CD4-positive, alpha-beta memory T cell (primary cell): ENCODE data around the gene GCNA. TPM values are rescaled to one million over a fixed set of nuclear protein-coding genes. Genes with fewer than 3 reads are reported as not detected.
"Not testable (repeated sequence)": the region's sequence is repeated elsewhere in the genome, so short reads cannot be mapped to it uniquely, and the experiment has no call there.

Source experiments
- CTCF ChIA-PET: fragments of 350-600 bp; sonication (Branson Sonifier 250); formaldehyde crosslinking; loops from one replicate; lab custom pipeline; 2021; ENCODE audit warnings: inconsistent platforms; ENCODE audit not compliant: partially characterized antibody; lab: Charles Lee
- POLR2A ChIA-PET: fragments of 350-600 bp; sonication (Branson Sonifier 250); formaldehyde crosslinking; loops from one replicate; lab custom pipeline; 2021; ENCODE audit not compliant: partially characterized antibody; lab: Charles Lee
- DNase-seq, 5 donors: peaks; one replicate each; pipeline versions ENCODE4 v3.0.0 to v3.0.0-alpha.2; 2020 to 2022; ENCODE audit warnings: mixed read lengths in 1 of 5
- H3K27ac ChIP-seq: one replicate; pipeline ENCODE4 v1.7.0; 2013; ENCODE audit warnings: low read depth, low read length
- H3K27me3 ChIP-seq: 2 replicates; pipeline ENCODE4 v1.7.0; 2013; ENCODE audit warnings: mild to moderate bottlenecking, low read length, moderate library complexity; ENCODE audit not compliant: insufficient read depth
- H3K36me3 ChIP-seq: 2 replicates; pipeline ENCODE4 v1.7.0; 2013; ENCODE audit warnings: mild to moderate bottlenecking, low read length, moderate library complexity; ENCODE audit not compliant: insufficient read depth
- H3K4me1 ChIP-seq: 2 replicates; pipeline ENCODE4 v1.7.0; 2013; ENCODE audit warnings: mild to moderate bottlenecking, low read length, moderate library complexity; ENCODE audit not compliant: insufficient read depth
- H3K4me3 ChIP-seq, 2 donors: one replicate each; pipeline ENCODE4 v1.7.0; 2013; ENCODE audit warnings: low read length in 2 of 2, mild to moderate bottlenecking in 1 of 2
- H3K9me3 ChIP-seq, 2 donors: one replicate each; pipeline ENCODE4 v1.7.0; 2013; ENCODE audit warnings: low read length in 2 of 2, control low read depth in 1 of 2; ENCODE audit not compliant: control insufficient read depth in 1 of 2
- H3K27ac Mint-ChIP-seq, 7 donors: one replicate each; pipeline ENCODE4 v1.8.0; 2020 to 2021; ENCODE audit warnings: mixed read lengths in 7 of 7, mild to moderate bottlenecking in 6 of 7, inconsistent platforms in 3 of 7, moderate library complexity in 3 of 7
- H3K27me3 Mint-ChIP-seq, 2 donors: one replicate each; pipeline ENCODE4 v1.8.0; 2020 to 2021; ENCODE audit warnings: mixed read lengths in 2 of 2
- H3K36me3 Mint-ChIP-seq, 2 donors: one replicate each; pipeline ENCODE4 v1.8.0; 2020 to 2021; ENCODE audit warnings: mixed read lengths in 2 of 2, inconsistent platforms in 1 of 2, mild to moderate bottlenecking in 1 of 2
- H3K4me1 Mint-ChIP-seq, 4 donors: one replicate each; pipeline ENCODE4 v1.8.0; 2020 to 2021; ENCODE audit warnings: mixed read lengths in 4 of 4, mild to moderate bottlenecking in 1 of 4
- H3K4me3 Mint-ChIP-seq, 8 donors: one replicate each; pipeline ENCODE4 v1.8.0; 2020 to 2021; ENCODE audit warnings: mixed read lengths in 8 of 8, mild to moderate bottlenecking in 7 of 8, moderate library complexity in 6 of 8, inconsistent platforms in 3 of 8
- H3K9me3 Mint-ChIP-seq, 8 donors: one replicate each; pipeline ENCODE4 v1.8.0; 2020 to 2021; ENCODE audit warnings: mixed read lengths in 8 of 8, mild to moderate bottlenecking in 5 of 8, inconsistent platforms in 3 of 8, moderate library complexity in 1 of 8
- intact Hi-C: fragments of 100-400 bp; cut with micrococcal nuclease; formaldehyde crosslinking; loops from one replicate; pipeline ENCODE4 v1.15.1; 2023
- polyA plus RNA-seq, 2 donors: library from polyadenylated mRNA; unstranded; fragments of 300-500 nt; fragmentation: Illumina TruSeq; gene quantifications; one replicate each; pipeline ENCODE4 v1.2.3, GENCODE V29; 2021
- total RNA-seq, 2 experiments: library from RNA; stranded (reverse); gene quantifications; one replicate each; pipeline ENCODE4 v1.2.3, GENCODE V29; 2021

The GCNA gene
- total and polyA plus RNA-seq, 4 experiments from 2014 or later, result 0.40 to 11.4 (median 10.2) TPM; not detected in 1

DNA sequence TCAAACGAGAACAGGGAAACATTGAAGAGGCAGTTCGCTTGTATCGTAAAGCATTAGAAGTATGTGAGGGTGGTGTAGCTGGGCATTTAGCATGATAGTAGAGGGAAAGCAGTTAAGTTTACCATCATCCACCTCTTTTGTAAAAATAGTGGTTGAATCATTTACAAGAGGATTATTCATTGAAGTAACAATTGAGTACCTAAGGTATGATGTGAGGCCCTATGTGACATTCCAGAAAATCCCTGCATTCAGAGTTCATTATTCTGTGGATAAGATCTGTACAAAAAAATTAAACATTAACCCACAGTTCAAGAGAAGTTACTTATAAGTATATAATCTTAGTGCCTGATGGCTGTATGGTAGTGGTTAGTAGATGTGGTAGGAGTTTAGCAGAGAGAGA is 22.2 kb upstream of the GCNA start:
- ChIA-PET CTCF (interaction anchor here (1.5 to 1.9 kb wide), 2 partner anchors 11 to 14 kb away, joined by 3 to 7 read pairs; no protein-coding TSS in a partner anchor), POLR2A (interaction anchor here (1.5 kb wide), 1 partner anchor 22 kb away, joined by 6 read pairs; no protein-coding TSS in a partner anchor)
- intact Hi-C loops, result loop anchor here (5.0 kb wide), 1 partner anchor 96 kb away; no protein-coding TSS in a partner anchor
- H3K4me3 ChIP-seq, result no peak overlapping the region
- no peak for DNase-seq
- peaks cover 3 to 10% (median 6%) of the 10 kb centered on the region in 4 donors for H3K4me1 Mint-ChIP-seq
- H3K27ac Mint-ChIP-seq, result peak overlapping the region in 1 of 7 donors; percentile 71
- H3K36me3 ChIP-seq, result peaks cover 50% of the 10 kb centered on the region
- H3K9me3 ChIP-seq, result no peaks in the 10 kb centered on the region
- H3K36me3 Mint-ChIP-seq, result peaks cover 8 to 64% of the 10 kb centered on the region in 2 donors
- H3K27me3 Mint-ChIP-seq, result no peaks in the 10 kb centered on the region
- H3K27me3 ChIP-seq, result no peaks in the 10 kb centered on the region
- H3K4me1 ChIP-seq, result no peaks in the 10 kb centered on the region
- no peak overlapping the region for H3K4me3 Mint-ChIP-seq
- H3K27ac ChIP-seq, result no peak overlapping the region
- no peaks in the 10 kb centered on the region for H3K9me3 Mint-ChIP-seq

GRCh38 chrX:71558920-71559319 is 19.3 kb upstream of the GCNA start:
- no peak overlapping the region for H3K4me3 ChIP-seq
- ChIA-PET POLR2A (no interaction called here), CTCF (no interaction called here)
- H3K27ac ChIP-seq, result no peak overlapping the region
- Mint-ChIP-seq H3K9me3 (no peaks in the 10 kb centered on the region), H3K4me3 (peak overlapping the region in 1 of 8 donors; percentile 17), H3K27me3 (no peaks in the 10 kb centered on the region), H3K4me1 (peaks cover 3 to 7% (median 4%) of the 10 kb centered on the region in 4 donors), H3K27ac (no peak overlapping the region), H3K36me3 (peaks cover 24 to 80% of the 10 kb centered on the region in 2 donors)
- intact Hi-C loops, result loop anchor here (5.0 kb wide), 1 partner anchor 93 kb away; no protein-coding TSS in a partner anchor
- H3K36me3 ChIP-seq, result peaks cover 68% of the 10 kb centered on the region
- no peaks in the 10 kb centered on the region for H3K9me3 ChIP-seq
- H3K27me3 ChIP-seq, result no peaks in the 10 kb centered on the region
- no peaks in the 10 kb centered on the region for H3K4me1 ChIP-seq
- DNase-seq, result no peak

DNA sequence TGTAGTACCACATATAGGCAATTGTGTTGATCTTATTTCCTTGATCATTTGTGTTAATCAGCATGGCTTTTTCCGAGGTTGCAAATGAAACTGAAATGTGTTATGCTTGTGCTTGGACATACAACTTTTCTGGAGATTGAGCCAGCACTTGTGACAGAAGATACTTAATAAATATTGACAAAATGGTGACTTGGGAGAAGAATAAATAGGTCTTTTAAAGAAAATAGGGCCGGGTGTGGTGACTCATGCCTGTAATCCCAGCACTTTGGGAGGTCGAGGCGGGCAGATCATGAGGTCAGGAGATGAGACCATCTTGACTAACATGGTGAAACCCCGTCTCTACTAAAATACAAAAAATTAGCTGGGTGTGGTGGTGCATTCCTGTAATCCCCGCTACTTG is 18.5 kb upstream of the GCNA start:
- CTCF ChIA-PET, H3K4me3 ChIP-seq, H3K27ac ChIP-seq, DNase-seq, H3K27me3 ChIP-seq, H3K27me3 Mint-ChIP-seq, H3K9me3 Mint-ChIP-seq, H3K4me1 ChIP-seq, H3K4me3 Mint-ChIP-seq, POLR2A ChIA-PET, H3K9me3 ChIP-seq: not testable (repeated sequence)
- Mint-ChIP-seq H3K4me1 (peaks cover 4 to 11% (median 6%) of the 10 kb centered on the region in 4 donors), H3K36me3 (peaks cover 27 to 79% of the 10 kb centered on the region in 2 donors), H3K27ac (peak overlapping the region in 1 of 7 donors; percentile 75)
- intact Hi-C loops, result loop anchor here (5.0 kb wide), 1 partner anchor 93 kb away; no protein-coding TSS in a partner anchor
- H3K36me3 ChIP-seq, result peaks cover 70% of the 10 kb centered on the region

- DNase-seq, result no peak
These were observed 14.3 kb upstream of the GCNA start for GRCh38 chrX:71563921-71564320.

GRCh38 chrX:71565474-71566041 is 12.7 kb upstream of the GCNA start:
- H3K36me3 ChIP-seq, result peaks cover 65% of the 10 kb centered on the region
- H3K4me3 ChIP-seq, result no peak overlapping the region
- H3K4me1 Mint-ChIP-seq, result peaks cover 0 to 6% (median 3%) of the 10 kb centered on the region in 4 donors
- no peak overlapping the region for H3K4me3 Mint-ChIP-seq
- ChIA-PET POLR2A (interaction anchor here (3.9 kb wide), 1 partner anchor 32 kb away, joined by 12 read pairs; the partner anchor contains the start of gene OGT), CTCF (no interaction called here)
- H3K9me3 Mint-ChIP-seq, result no peaks in the 10 kb centered on the region
- H3K27ac ChIP-seq, result no peak overlapping the region
- no peaks in the 10 kb centered on the region for H3K27me3 ChIP-seq
- H3K9me3 ChIP-seq, result no peaks in the 10 kb centered on the region
- no peak for DNase-seq
- no peak overlapping the region for H3K27ac Mint-ChIP-seq
- no peaks in the 10 kb centered on the region for H3K27me3 Mint-ChIP-seq
- no peaks in the 10 kb centered on the region for H3K4me1 ChIP-seq
- intact Hi-C loops, result no loop called here
- H3K36me3 Mint-ChIP-seq, result peaks cover 32 to 76% of the 10 kb centered on the region in 2 donors

More at GRCh38 chrX:71563921-71564320, 14.3 kb upstream of the GCNA start:
- Mint-ChIP-seq H3K27ac (peak overlapping the region in 3 of 7 donors; percentile 3 to 57 (median 35)), H3K36me3 (peaks cover 32 to 83% of the 10 kb centered on the region in 2 donors), H3K4me3 (no peak overlapping the region), H3K4me1 (peaks cover 0 to 6% (median 3%) of the 10 kb centered on the region in 4 donors), H3K9me3 (no peaks in the 10 kb centered on the region), H3K27me3 (no peaks in the 10 kb centered on the region)
- H3K27me3 ChIP-seq, result no peaks in the 10 kb centered on the region
- H3K4me3 ChIP-seq, result no peak overlapping the region
- H3K4me1 ChIP-seq, result no peaks in the 10 kb centered on the region
- no peaks in the 10 kb centered on the region for H3K9me3 ChIP-seq
- peaks cover 70% of the 10 kb centered on the region for H3K36me3 ChIP-seq
- POLR2A ChIA-PET, result interaction anchor here (3.9 kb wide), 1 partner anchor 30 kb away, joined by 12 read pairs; the partner anchor contains the start of gene OGT
- H3K27ac ChIP-seq, result no peak overlapping the region
- intact Hi-C loops, result no loop called here
- CTCF ChIA-PET, result interaction anchor here (0.9 to 1.5 kb wide), 4 partner anchors 17 to 89 kb away, joined by 4 read pairs; no protein-coding TSS in a partner anchor

DNA sequence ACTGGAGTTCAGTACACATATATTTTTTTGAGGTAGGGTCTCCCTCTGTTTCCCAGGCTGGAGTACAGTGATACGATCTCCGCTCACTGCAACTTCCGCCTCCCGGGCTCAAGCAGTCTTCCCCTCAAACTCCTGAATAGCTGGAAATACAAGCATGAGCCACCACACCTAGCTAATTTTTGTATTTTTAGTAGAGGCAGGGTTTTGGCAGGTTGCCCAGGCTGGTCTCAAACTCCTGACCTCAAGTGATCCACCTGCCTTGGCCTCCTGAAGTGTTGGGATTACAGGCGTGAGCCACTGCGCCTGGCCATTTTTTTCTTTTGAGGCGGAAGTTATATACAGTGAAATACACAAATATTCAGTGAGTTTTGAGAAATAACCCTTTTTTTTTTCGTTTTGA is 6.8 kb upstream of the GCNA start:
- DNase-seq, H3K9me3 Mint-ChIP-seq, H3K27ac Mint-ChIP-seq, H3K27me3 ChIP-seq, H3K4me1 Mint-ChIP-seq, H3K27me3 Mint-ChIP-seq, H3K4me3 ChIP-seq, H3K9me3 ChIP-seq, H3K4me3 Mint-ChIP-seq, H3K4me1 ChIP-seq, H3K27ac ChIP-seq: not testable (repeated sequence)
- peaks cover 23 to 62% of the 10 kb centered on the region in 2 donors for H3K36me3 Mint-ChIP-seq
- ChIA-PET POLR2A (interaction anchor here (0.9 kb wide), 1 partner anchor 38 kb away, joined by 3 read pairs; the partner anchor contains the start of gene OGT), CTCF (interaction anchor here (1.0 kb wide), 1 partner anchor 81 kb away, joined by 3 read pairs; no protein-coding TSS in a partner anchor)
- peaks cover 43% of the 10 kb centered on the region for H3K36me3 ChIP-seq
- intact Hi-C loops, result loop anchor here (5.0 kb wide), 1 partner anchor 81 kb away; no protein-coding TSS in a partner anchor

DNA sequence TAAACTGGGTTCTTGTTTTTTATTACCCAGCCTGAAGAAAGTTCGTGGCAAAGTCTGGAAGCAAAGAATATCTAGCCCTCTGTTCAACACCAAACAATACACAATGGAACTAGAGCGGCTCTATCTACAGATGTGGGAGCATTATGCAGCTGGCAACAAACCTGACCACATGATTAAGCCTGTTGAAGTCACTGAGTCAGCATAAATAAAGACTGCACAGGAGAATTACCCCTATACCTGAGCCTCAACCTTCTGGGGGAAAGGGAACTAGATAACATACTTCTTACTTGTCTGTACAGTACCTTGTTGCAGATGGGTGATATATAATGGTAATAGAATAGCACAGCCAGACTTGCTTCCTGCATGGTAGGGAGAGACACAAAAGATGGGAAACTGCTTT is 4.6 kb upstream of the GCNA start:
- H3K9me3 ChIP-seq, result no peaks in the 10 kb centered on the region
- no peaks in the 10 kb centered on the region for H3K4me1 ChIP-seq
- no peak overlapping the region for H3K4me3 ChIP-seq
- no peak overlapping the region for H3K4me3 Mint-ChIP-seq
- H3K27me3 ChIP-seq, result no peaks in the 10 kb centered on the region
- peaks cover 21 to 50% of the 10 kb centered on the region in 2 donors for H3K36me3 Mint-ChIP-seq
- intact Hi-C loops, result loop anchor here (5.0 kb wide), 1 partner anchor 79 kb away; no protein-coding TSS in a partner anchor
- H3K27ac ChIP-seq, result no peak overlapping the region
- H3K4me1 Mint-ChIP-seq, result peaks cover 0 to 6% (median 1%) of the 10 kb centered on the region in 4 donors
- no peaks in the 10 kb centered on the region for H3K9me3 Mint-ChIP-seq
- POLR2A ChIA-PET, result interaction anchor here (1.1 to 1.2 kb wide), 2 partner anchors 23 to 40 kb away, joined by 3 read pairs; no protein-coding TSS in a partner anchor
- peak overlapping the region in 1 of 7 donors; percentile 35 for H3K27ac Mint-ChIP-seq
- CTCF ChIA-PET, result no interaction called here
- no peak for DNase-seq
- peaks cover 28% of the 10 kb centered on the region for H3K36me3 ChIP-seq
- H3K27me3 Mint-ChIP-seq, result no peaks in the 10 kb centered on the region
